Neural progenitor cell (in vitro differentiated cells): ENCODE results near the gene SERPINA10. TPM values are rescaled to one million over a fixed set of nuclear protein-coding genes. Genes with fewer than 3 reads are reported as not detected.

Source experiments
- DNase-seq: peaks from one replicate; pipeline ENCODE4 v3.0.0-alpha.2; 2016; ENCODE audit warnings: low spot score
- H2AFZ ChIP-seq: fragments of 200-600 bp; sonication (generic); replicated peaks from 2 replicates; pipeline ENCODE4 v1.6.1; 2016; ENCODE audit warnings: antibody characterized with exemption
- H3F3A ChIP-seq: fragments of 200-600 bp; sonication (generic); 2 replicates; pipeline ENCODE4 v1.6.1; 2016; ENCODE audit warnings: antibody characterized with exemption, low read depth
- H3K27ac ChIP-seq: fragments of 200-600 bp; sonication (generic); 2 replicates; pipeline ENCODE4 v1.5.1; 2016; ENCODE audit warnings: mild to moderate bottlenecking
- H3K27me3 ChIP-seq: fragments of 200-600 bp; sonication (generic); 2 replicates; pipeline ENCODE4 v1.6.1; 2016; ENCODE audit warnings: mild to moderate bottlenecking, moderate library complexity
- H3K36me3 ChIP-seq: fragments of 200-600 bp; sonication (generic); 2 replicates; pipeline ENCODE4 v1.5.1; 2016
- H3K4me1 ChIP-seq: fragments of 200-600 bp; sonication (generic); 2 replicates; pipeline ENCODE4 v1.6.1; 2016; ENCODE audit warnings: mixed run types
- H3K4me2 ChIP-seq: fragments of 200-600 bp; sonication (generic); 2 replicates; pipeline ENCODE4 v1.6.1; 2016
- H3K4me3 ChIP-seq: fragments of 200-600 bp; sonication (generic); 2 replicates; pipeline ENCODE4 v1.5.1; 2016
- H3K79me2 ChIP-seq: fragments of 200-600 bp; sonication (generic); 2 replicates; pipeline ENCODE4 v1.6.1; 2016; ENCODE audit warnings: low read depth
- H3K9ac ChIP-seq: fragments of 200-600 bp; sonication (generic); 2 replicates; pipeline ENCODE4 v1.6.1; 2016
- H3K9me3 ChIP-seq: fragments of 200-600 bp; sonication (generic); 2 replicates; pipeline ENCODE4 v1.5.1; 2016; ENCODE audit warnings: low read depth
- H4K20me1 ChIP-seq: fragments of 200-600 bp; sonication (generic); 2 replicates; pipeline ENCODE4 v1.6.1; 2016; ENCODE audit warnings: low read depth
- H3K27ac Mint-ChIP-seq: 3 replicates; pipeline ENCODE4 v1.8.0; 2021; ENCODE audit warnings: mixed read lengths
- H3K27me3 Mint-ChIP-seq: 2 replicates; pipeline ENCODE4 v1.8.0; 2022; ENCODE audit warnings: low read depth, mild to moderate bottlenecking, inconsistent platforms, moderate library complexity, mixed read lengths; ENCODE audit not compliant: insufficient read depth
- H3K36me3 Mint-ChIP-seq: 3 replicates; pipeline ENCODE4 v1.8.0; 2021; ENCODE audit warnings: mixed read lengths
- H3K4me1 Mint-ChIP-seq: 3 replicates; pipeline ENCODE4 v1.8.0; 2021; ENCODE audit warnings: mixed read lengths
- H3K4me3 Mint-ChIP-seq: 3 replicates; pipeline ENCODE4 v1.8.0; 2021; ENCODE audit warnings: mild to moderate bottlenecking, moderate library complexity, mixed read lengths
- H3K9me3 Mint-ChIP-seq: 3 replicates; pipeline ENCODE4 v1.8.0; 2020; ENCODE audit warnings: mixed read lengths
- EZH2 ChIP-seq: fragments of 200-600 bp; sonication (generic); IDR thresholded peaks from 2 replicates; pipeline ENCODE4 v1.6.1; 2017; ENCODE audit warnings: antibody characterized with exemption, mild to moderate bottlenecking, moderate library complexity
- EZH2phosphoT487 ChIP-seq: fragments of 200-600 bp; sonication (generic); IDR thresholded peaks from 2 replicates; pipeline ENCODE4 v1.6.1; 2017; ENCODE audit warnings: antibody characterized with exemption
- total RNA-seq: library from RNA; depleted of rRNA; stranded (reverse); fragments of >200 nt; gene quantifications from 2 replicates; pipeline ENCODE4 v1.2.3, GENCODE V29; 2015; ENCODE audit warnings: low replicate concordance
- TF ChIP-seq, protein P1 (sequence below): fragments of 200-600 bp; sonication (generic); IDR thresholded peaks from 2 replicates; pipeline ENCODE4 v1.5.1; 2017; ENCODE audit warnings: antibody characterized with exemption, mild to moderate bottlenecking

The SERPINA10 gene
- total RNA-seq, 1 donor from 2014 or later, result not detected

DNA sequence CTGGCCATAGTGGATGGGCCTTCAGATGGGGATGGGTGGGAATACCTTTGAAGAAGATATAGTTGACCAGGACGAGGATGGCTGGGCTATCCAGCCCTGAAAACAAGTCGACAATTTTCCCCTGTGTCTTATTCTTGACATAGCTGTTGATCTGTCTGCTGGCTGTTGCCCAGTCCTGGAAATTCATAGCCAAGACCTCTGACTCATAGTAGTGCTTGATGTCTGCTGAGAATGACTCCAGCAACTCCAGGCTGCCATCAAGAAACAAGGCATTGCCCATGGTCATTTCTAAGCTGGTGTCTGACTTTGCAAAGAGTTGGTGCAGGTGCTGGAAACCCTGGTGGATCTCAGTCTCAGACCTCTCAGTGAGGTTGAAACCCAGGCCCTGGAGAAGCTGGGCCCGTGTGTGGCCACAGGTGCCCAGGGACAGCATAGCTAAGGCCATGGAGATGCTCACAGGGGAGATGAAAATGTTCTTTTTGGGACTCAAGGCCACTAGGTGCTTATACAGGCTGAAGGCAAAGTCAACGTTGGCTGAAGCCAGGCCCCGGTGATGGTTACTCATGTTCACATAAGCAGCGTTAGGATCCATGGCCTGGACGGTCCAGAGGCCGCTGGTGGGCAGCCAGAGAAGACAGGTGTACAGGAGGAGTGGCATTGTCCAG is 21.1 kb upstream of the SERPINA10 start:
- no peaks in the 10 kb centered on the region for H3K4me1 Mint-ChIP-seq
- TF ChIP-seq EZH2, result no peak
- no peak for TF ChIP-seq EZH2phosphoT487
- TF ChIP-seq, protein P1, sequence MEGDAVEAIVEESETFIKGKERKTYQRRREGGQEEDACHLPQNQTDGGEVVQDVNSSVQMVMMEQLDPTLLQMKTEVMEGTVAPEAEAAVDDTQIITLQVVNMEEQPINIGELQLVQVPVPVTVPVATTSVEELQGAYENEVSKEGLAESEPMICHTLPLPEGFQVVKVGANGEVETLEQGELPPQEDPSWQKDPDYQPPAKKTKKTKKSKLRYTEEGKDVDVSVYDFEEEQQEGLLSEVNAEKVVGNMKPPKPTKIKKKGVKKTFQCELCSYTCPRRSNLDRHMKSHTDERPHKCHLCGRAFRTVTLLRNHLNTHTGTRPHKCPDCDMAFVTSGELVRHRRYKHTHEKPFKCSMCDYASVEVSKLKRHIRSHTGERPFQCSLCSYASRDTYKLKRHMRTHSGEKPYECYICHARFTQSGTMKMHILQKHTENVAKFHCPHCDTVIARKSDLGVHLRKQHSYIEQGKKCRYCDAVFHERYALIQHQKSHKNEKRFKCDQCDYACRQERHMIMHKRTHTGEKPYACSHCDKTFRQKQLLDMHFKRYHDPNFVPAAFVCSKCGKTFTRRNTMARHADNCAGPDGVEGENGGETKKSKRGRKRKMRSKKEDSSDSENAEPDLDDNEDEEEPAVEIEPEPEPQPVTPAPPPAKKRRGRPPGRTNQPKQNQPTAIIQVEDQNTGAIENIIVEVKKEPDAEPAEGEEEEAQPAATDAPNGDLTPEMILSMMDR, result no peak
- H3K4me3 Mint-ChIP-seq, result no peak overlapping the region
- Histone ChIP-seq H3K27me3 (no peaks in the 10 kb centered on the region), H3K4me3 (no peak overlapping the region), H3F3A (no peaks in the 10 kb centered on the region), H3K9me3 (peaks cover 7% of the 10 kb centered on the region), H3K4me1 (peaks cover 10% of the 10 kb centered on the region), H4K20me1 (no peaks in the 10 kb centered on the region), H3K27ac (no peak overlapping the region), H2AFZ (no peak overlapping the region), H3K9ac (no peak overlapping the region), H3K36me3 (no peaks in the 10 kb centered on the region), H3K4me2 (no peak overlapping the region), H3K79me2 (no peaks in the 10 kb centered on the region)
- no peaks in the 10 kb centered on the region for H3K36me3 Mint-ChIP-seq
- DNase-seq, result no peak
- peaks cover 5% of the 10 kb centered on the region for H3K9me3 Mint-ChIP-seq
- peaks cover 12% of the 10 kb centered on the region for H3K27me3 Mint-ChIP-seq
- peak overlapping the region; percentile 14 for H3K27ac Mint-ChIP-seq

DNA sequence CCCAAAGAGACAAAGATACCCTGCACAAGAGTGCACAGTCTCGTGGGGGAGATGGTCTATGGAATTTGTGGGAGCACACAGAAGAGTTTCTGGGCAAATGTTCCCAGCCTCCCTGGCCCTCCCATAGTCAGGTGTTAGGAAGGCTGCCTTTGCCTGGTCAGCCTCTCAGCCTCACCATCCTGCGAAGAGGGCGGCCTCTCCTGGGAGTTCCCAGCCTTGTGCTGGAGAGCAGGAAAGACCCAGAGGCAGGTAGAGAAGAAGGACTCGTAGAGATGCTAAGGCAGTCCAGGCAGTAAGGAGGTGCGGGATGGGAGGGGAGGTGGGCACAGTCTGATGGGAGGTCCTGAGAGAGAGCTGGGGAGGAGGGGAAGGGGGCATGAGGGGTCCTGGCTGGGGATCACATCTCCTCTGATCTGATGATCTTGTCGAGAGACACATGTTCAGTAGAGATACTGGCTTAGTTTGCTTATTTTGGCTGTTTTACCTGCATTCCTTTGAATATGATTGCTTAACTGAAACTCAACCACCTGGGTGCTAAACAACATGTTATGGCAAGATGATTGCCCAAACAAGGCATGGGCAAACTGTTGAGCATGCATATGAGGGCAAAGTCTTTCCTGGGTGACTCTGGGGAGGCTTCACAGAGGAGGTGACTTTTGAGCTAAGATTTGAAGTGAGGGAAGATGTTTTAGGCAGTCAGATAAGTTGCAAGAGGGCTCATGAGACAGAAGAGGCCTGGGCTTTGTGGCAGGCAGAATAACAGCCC is 19.6 kb upstream of the SERPINA10 start:
- H3K4me1 ChIP-seq, result peaks cover 10% of the 10 kb centered on the region
- no peaks in the 10 kb centered on the region for H3K36me3 Mint-ChIP-seq
- no peak for TF ChIP-seq EZH2phosphoT487
- no peak for TF ChIP-seq EZH2
- TF ChIP-seq, protein P1, result no peak

DNA sequence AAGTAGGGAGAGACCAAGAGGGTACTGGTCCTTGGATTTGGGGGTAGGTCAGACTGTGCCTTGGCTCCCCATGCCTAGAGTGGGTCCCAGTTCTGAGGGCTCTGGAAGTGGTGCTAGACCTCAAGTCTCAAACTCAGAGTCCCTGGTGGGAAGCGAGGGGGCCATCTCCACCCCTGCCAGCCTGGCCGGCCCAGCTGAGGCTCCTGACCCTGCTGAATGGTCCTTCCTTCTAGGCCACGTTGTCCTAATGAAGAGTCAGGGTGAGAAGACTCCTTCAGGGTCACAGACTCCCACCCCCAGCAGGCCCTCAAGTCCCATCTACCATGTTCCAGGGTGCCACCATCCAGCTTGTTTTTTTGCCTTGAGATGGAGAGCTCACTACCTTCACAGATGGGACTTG is 17.2 kb upstream of the SERPINA10 start:
- no peak overlapping the region for H2AFZ ChIP-seq
- H3K9me3 ChIP-seq, result no peaks in the 10 kb centered on the region
- no peaks in the 10 kb centered on the region for H3K27me3 ChIP-seq
- H3F3A ChIP-seq, result no peaks in the 10 kb centered on the region
- no peak overlapping the region for H3K4me3 Mint-ChIP-seq
- H3K36me3 ChIP-seq, result no peaks in the 10 kb centered on the region
- H3K79me2 ChIP-seq, result no peaks in the 10 kb centered on the region
- TF ChIP-seq, protein P1, result no peak
- no peak for TF ChIP-seq EZH2
- TF ChIP-seq EZH2phosphoT487, result no peak
- peaks cover 21% of the 10 kb centered on the region for H3K9me3 Mint-ChIP-seq
- H3K36me3 Mint-ChIP-seq, result no peaks in the 10 kb centered on the region
- H3K27ac Mint-ChIP-seq, result no peak overlapping the region
- peaks cover 12% of the 10 kb centered on the region for H3K27me3 Mint-ChIP-seq
- peaks cover 3% of the 10 kb centered on the region for H3K4me1 ChIP-seq
- no peaks in the 10 kb centered on the region for H4K20me1 ChIP-seq
- H3K9ac ChIP-seq, result no peak overlapping the region
- no peak for DNase-seq
- H3K4me2 ChIP-seq, result no peak overlapping the region
- H3K4me3 ChIP-seq, result no peak overlapping the region
- no peaks in the 10 kb centered on the region for H3K4me1 Mint-ChIP-seq
- H3K27ac ChIP-seq, result no peak overlapping the region

More for the DNA sequence above, 19.6 kb upstream of the SERPINA10 start:
- Histone ChIP-seq H3K4me2 (no peak overlapping the region), H2AFZ (no peak overlapping the region), H3K27ac (no peak overlapping the region), H3K9ac (no peak overlapping the region), H3K4me3 (no peak overlapping the region), H3K9me3 (no peaks in the 10 kb centered on the region), H3K27me3 (no peaks in the 10 kb centered on the region), H3K36me3 (no peaks in the 10 kb centered on the region), H3K79me2 (no peaks in the 10 kb centered on the region), H3F3A (no peaks in the 10 kb centered on the region), H4K20me1 (no peaks in the 10 kb centered on the region)
- H3K27ac Mint-ChIP-seq, result no peak overlapping the region
- no peak for DNase-seq
- peaks cover 17% of the 10 kb centered on the region for H3K9me3 Mint-ChIP-seq
- peaks cover 12% of the 10 kb centered on the region for H3K27me3 Mint-ChIP-seq
- no peak overlapping the region for H3K4me3 Mint-ChIP-seq
- H3K4me1 Mint-ChIP-seq, result no peaks in the 10 kb centered on the region
